HL-60 (cell line): ENCODE data around the gene CSNK2B.

Experiments
- POLR2AphosphoS5 ChIP-seq: IDR thresholded peaks from 2 replicates; pipeline ENCODE4 v1.6.1; 2012; ENCODE audit warnings: low read depth
- SPI1 ChIP-seq: IDR thresholded peaks from 2 replicates; pipeline ENCODE4 v1.6.1; 2012; ENCODE audit warnings: low read depth, mild to moderate bottlenecking, borderline replicate concordance
- TF ChIP-seq, protein P1 (sequence below): IDR thresholded peaks from one replicate; pipeline ENCODE4 v1.5.1; 2011; ENCODE audit warnings: low read length, control low read depth, inconsistent platforms; ENCODE audit not compliant: insufficient read depth

DNA sequence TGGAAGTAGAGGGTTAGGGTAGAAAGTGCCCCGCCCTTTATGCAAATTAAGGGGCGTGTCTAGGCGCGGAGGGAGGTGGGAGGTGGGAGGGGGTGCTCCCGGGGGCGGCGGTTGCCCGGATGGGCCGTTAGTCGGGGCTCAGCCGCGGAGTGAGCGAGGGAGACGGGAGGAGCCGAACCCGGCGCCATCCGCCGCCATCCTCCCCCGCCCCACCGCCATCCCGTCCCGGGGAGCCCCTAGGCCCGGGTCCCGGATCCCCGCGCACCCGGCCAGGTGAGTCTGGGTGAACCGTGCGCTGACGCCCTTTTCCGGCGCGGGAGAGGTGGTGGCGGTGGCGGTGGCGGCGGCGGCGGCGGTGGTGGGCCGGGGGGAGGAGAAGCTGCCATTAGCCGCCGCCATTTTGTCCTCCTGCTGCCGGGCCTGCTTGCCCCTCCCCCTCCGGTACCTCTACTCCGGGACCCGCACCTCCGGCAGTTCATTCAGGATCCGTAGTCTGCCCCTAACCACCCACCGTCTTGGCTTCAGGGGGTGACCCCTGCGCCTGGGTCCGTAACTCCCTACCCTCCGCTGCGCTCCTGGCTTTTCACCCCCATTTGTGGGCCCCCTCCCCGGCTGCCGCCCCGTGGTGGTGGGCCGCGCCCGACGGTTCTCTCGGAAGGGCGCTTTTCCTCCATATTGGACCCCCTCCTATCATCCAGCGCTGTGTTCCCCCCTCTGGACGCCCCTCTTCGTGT is 45.1 kb upstream of the CSNK2B start, which contains the start of gene PRRC2A:
- TF ChIP-seq, protein P1, sequence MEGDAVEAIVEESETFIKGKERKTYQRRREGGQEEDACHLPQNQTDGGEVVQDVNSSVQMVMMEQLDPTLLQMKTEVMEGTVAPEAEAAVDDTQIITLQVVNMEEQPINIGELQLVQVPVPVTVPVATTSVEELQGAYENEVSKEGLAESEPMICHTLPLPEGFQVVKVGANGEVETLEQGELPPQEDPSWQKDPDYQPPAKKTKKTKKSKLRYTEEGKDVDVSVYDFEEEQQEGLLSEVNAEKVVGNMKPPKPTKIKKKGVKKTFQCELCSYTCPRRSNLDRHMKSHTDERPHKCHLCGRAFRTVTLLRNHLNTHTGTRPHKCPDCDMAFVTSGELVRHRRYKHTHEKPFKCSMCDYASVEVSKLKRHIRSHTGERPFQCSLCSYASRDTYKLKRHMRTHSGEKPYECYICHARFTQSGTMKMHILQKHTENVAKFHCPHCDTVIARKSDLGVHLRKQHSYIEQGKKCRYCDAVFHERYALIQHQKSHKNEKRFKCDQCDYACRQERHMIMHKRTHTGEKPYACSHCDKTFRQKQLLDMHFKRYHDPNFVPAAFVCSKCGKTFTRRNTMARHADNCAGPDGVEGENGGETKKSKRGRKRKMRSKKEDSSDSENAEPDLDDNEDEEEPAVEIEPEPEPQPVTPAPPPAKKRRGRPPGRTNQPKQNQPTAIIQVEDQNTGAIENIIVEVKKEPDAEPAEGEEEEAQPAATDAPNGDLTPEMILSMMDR = no peak
- TF ChIP-seq SPI1 (no peak), POLR2AphosphoS5 (no peak)
